Natural killer cell (primary cell): ENCODE results near the gene XKR3. TPM values are rescaled to one million over a fixed set of nuclear protein-coding genes. Genes with fewer than 3 reads are reported as not detected.

Experiments
- ATAC-seq, 3 donors: fragments of 150-1000 bp in 2 of 3; fragments of 200-7000 bp in 1 of 3; cut with Tn5 transposase; 1 replicate in 1 of 3; 2 replicates in 2 of 3; pipeline ENCODE4 v1.10.0; 2021; ENCODE audit warnings: mild to moderate bottlenecking in 2 of 3, moderate library complexity in 2 of 3
- DNase-seq, 2 donors: peaks; one replicate each; pipeline versions ENCODE4 v3.0.0 to v3.0.0-alpha.2; 2013 to 2021; ENCODE audit warnings: mixed read lengths in 1 of 2
- H3K27ac ChIP-seq: one replicate; pipeline ENCODE4 v1.5.1; 2013; ENCODE audit warnings: mild to moderate bottlenecking, low read length
- H3K27me3 ChIP-seq: one replicate; pipeline ENCODE4 v1.6.1; 2013; ENCODE audit warnings: low read length; ENCODE audit not compliant: control insufficient read depth, insufficient read depth
- H3K36me3 ChIP-seq: one replicate; pipeline ENCODE4 v1.6.1; 2013; ENCODE audit warnings: low read length; ENCODE audit not compliant: control insufficient read depth, insufficient read depth
- H3K4me1 ChIP-seq: one replicate; pipeline ENCODE4 v1.6.1; 2013; ENCODE audit warnings: low read length; ENCODE audit not compliant: control insufficient read depth, insufficient read depth
- H3K4me3 ChIP-seq: one replicate; pipeline ENCODE4 v1.5.1; 2013; ENCODE audit warnings: low read length
- H3K9me3 ChIP-seq: one replicate; pipeline ENCODE4 v1.6.1; 2013; ENCODE audit warnings: low read length; ENCODE audit not compliant: control insufficient read depth, insufficient read depth
- H3K27ac Mint-ChIP-seq, 2 donors: one replicate each; pipeline ENCODE4 v1.8.0; 2022; ENCODE audit warnings: mild to moderate bottlenecking in 2 of 2, mixed read lengths in 2 of 2, moderate library complexity in 1 of 2
- H3K27me3 Mint-ChIP-seq, 2 donors: one replicate each; pipeline ENCODE4 v1.8.0; 2022; ENCODE audit warnings: low read depth in 2 of 2, mixed read lengths in 2 of 2
- H3K36me3 Mint-ChIP-seq: one replicate; pipeline ENCODE4 v1.8.0; 2022; ENCODE audit warnings: mixed read lengths
- H3K4me1 Mint-ChIP-seq, 2 donors: one replicate each; pipeline ENCODE4 v1.8.0; 2022; ENCODE audit warnings: mixed read lengths in 2 of 2
- H3K4me3 Mint-ChIP-seq: one replicate; pipeline ENCODE4 v1.8.0; 2022; ENCODE audit warnings: mild to moderate bottlenecking, moderate library complexity, mixed read lengths
- H3K9me3 Mint-ChIP-seq, 2 donors: one replicate each; pipeline ENCODE4 v1.8.0; 2022; ENCODE audit warnings: mixed read lengths in 2 of 2
- WGBS: methylation state at CpG from one replicate; pipeline ENCODE4 v1.1.7; 2013; ENCODE audit warnings: missing lambda C conversion rate; ENCODE audit not compliant: insufficient coverage; 5-methylcytosine and 5-hydroxymethylcytosine counted together
- intact Hi-C: fragments of 100-400 bp; cut with micrococcal nuclease; formaldehyde crosslinking; loops from one replicate; pipeline ENCODE4 v1.14.2; 2022
- total RNA-seq, 4 donors: library from RNA; stranded (reverse); fragments of 120-200 nt in 1 of 4; gene quantifications; one replicate each; pipeline versions ENCODE4 v1.2.3 to v1.2.4, GENCODE V29; 2013 to 2022
- TF ChIP-seq, protein P1 (sequence below): fragments of 200-600 bp; IDR thresholded peaks from one replicate; pipeline ENCODE4 v1.8.0; 2022; ENCODE audit warnings: antibody characterized with exemption

Gene XKR3
- total RNA-seq, 3 donors from 2014 or later (not counting 1 experiment from before 2014, with no cell fraction given) = not detected

DNA sequence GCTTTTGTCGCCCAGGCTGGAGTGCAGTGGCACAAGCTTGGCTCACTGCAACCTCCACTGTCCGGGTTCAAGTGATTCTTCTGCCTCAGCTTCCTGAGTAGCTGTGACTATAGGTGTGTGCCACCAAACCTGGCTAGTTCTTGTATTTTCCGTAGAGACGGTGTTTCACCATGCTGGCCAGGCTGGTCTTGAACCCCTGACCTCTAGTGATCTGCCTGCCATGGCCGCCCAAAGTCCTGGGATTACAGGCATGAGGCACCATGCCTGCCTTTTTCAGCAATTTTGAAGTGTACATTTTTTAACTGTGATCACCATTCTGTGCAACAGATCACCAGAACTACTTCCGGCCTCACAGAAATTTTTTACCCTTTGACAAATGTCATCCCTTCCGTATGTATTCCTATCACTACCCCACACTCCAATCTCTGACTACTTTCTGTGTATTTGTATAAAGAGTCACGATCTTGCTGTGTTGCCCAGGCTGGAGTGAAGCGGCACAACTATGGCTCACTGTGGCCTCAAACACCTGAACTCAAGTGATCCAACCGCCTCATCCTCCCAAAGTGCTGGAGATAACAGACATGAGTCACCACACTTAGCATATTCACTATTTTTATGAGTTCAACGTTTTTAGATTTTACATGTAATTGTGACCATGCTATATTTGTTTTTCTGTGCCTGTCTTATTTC lies 44.0 kb downstream of the XKR3 start:
- intact Hi-C loops = no loop called here
- no peak overlapping the region for H3K4me3 Mint-ChIP-seq

DNA sequence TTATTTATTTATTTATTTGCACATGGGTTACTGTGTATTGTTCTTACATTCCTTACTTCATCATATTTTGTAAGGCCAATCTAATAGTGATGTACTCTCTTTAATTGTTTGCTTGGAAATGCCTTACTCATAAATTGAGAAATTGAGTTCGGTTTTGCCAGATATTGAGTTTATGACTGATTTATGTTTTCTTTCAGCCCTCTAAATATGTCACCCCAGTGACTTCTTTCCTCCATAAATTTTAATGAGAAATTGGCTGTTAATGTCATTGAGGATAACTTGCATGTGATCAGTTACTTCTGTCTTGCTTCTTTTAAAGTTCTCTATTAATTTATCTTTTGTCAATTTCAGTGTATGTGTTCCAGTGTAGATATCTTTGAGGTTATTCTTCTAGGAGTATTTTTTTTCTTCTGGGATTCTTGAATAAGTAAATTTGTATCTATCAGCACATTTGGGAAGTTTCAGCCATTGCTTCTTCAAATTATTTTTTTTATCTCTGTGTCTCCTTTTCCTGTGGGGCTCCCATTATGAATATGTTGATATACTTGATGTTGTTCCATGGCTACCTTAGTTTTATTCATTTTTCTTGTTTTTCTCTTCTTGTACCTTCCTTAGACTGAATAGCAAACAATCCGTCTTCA lies 47.8 kb downstream of the XKR3 start:
- Mint-ChIP-seq H3K27ac (no peak overlapping the region), H3K36me3 (no peaks in the 10 kb centered on the region), H3K27me3 (peaks cover 0 to 5% of the 10 kb centered on the region in 2 donors), H3K4me1 (peaks cover 8% of the 10 kb centered on the region in 2 donors), H3K4me3 (no peak overlapping the region), H3K9me3 (peaks cover 0 to 2% of the 10 kb centered on the region in 2 donors)
- ATAC-seq (no peak), DNase-seq (no peak)
- Histone ChIP-seq H3K9me3 (no peaks in the 10 kb centered on the region), H3K4me1 (no peaks in the 10 kb centered on the region), H3K27me3 (no peaks in the 10 kb centered on the region), H3K36me3 (no peaks in the 10 kb centered on the region), H3K4me3 (no peak overlapping the region), H3K27ac (no peak overlapping the region)
- no CpG with 5 or more reads among the region's 2 CpGs for WGBS
- TF ChIP-seq, protein P1, sequence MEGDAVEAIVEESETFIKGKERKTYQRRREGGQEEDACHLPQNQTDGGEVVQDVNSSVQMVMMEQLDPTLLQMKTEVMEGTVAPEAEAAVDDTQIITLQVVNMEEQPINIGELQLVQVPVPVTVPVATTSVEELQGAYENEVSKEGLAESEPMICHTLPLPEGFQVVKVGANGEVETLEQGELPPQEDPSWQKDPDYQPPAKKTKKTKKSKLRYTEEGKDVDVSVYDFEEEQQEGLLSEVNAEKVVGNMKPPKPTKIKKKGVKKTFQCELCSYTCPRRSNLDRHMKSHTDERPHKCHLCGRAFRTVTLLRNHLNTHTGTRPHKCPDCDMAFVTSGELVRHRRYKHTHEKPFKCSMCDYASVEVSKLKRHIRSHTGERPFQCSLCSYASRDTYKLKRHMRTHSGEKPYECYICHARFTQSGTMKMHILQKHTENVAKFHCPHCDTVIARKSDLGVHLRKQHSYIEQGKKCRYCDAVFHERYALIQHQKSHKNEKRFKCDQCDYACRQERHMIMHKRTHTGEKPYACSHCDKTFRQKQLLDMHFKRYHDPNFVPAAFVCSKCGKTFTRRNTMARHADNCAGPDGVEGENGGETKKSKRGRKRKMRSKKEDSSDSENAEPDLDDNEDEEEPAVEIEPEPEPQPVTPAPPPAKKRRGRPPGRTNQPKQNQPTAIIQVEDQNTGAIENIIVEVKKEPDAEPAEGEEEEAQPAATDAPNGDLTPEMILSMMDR = no peak
- intact Hi-C loops = no loop called here

More for the DNA sequence above, 44.0 kb downstream of the XKR3 start:
- TF ChIP-seq, protein P1 = no peak
- no peaks in the 10 kb centered on the region for H3K36me3 Mint-ChIP-seq
- Histone ChIP-seq H3K27ac (no peak overlapping the region), H3K27me3 (no peaks in the 10 kb centered on the region), H3K4me3 (no peak overlapping the region), H3K4me1 (no peaks in the 10 kb centered on the region), H3K9me3 (no peaks in the 10 kb centered on the region), H3K36me3 (no peaks in the 10 kb centered on the region)
- DNase-seq (no peak), ATAC-seq (no peak)
- peaks cover 0 to 5% of the 10 kb centered on the region in 2 donors for H3K27me3 Mint-ChIP-seq
- no peaks in the 10 kb centered on the region for H3K4me1 Mint-ChIP-seq
- no peaks in the 10 kb centered on the region for H3K9me3 Mint-ChIP-seq
- H3K27ac Mint-ChIP-seq = no peak overlapping the region
- WGBS = 77% methylated on average over 11 of the region's 11 CpGs

DNA sequence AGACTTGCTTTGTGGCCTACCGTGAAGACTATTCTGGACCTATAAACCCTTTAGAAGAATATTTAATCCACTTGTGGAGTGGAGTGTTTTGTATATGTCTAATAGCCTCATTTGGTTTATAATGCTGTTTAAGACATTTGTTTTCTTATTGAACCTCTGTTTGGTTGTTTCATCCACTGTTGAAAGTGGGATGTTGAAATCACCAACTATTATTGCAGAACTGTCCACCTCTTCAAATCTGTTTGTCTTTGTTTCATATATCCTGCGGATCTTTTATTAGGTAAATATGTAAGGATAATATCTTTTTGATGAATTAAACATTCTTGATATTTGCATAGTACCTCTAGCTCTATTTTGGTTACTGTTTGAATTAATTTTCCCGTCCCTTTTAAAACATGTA lies 49.1 kb downstream of the XKR3 start:
- Mint-ChIP-seq H3K27ac (no peak overlapping the region), H3K4me1 (peaks cover 8% of the 10 kb centered on the region in 2 donors), H3K4me3 (no peak overlapping the region), H3K27me3 (peaks cover 0 to 3% of the 10 kb centered on the region in 2 donors), H3K9me3 (peaks cover 0 to 2% of the 10 kb centered on the region in 2 donors), H3K36me3 (no peaks in the 10 kb centered on the region)
- Histone ChIP-seq H3K4me3 (no peak overlapping the region), H3K4me1 (no peaks in the 10 kb centered on the region), H3K9me3 (no peaks in the 10 kb centered on the region), H3K27me3 (no peaks in the 10 kb centered on the region), H3K27ac (no peak overlapping the region), H3K36me3 (no peaks in the 10 kb centered on the region)
- ATAC-seq (no peak), DNase-seq (no peak)
- no CpG with 5 or more reads among the region's 3 CpGs for WGBS
- intact Hi-C loops = no loop called here
- TF ChIP-seq, protein P1 = no peak
